Stomach (tissue), 4 donors: Measurements from ENCODE around the gene MMP19.

Source experiments
- CTCF ChIP-seq, 7 experiments: fragments of 450-650 bp in 4 of 7; fragments of 200-600 bp in 3 of 7; sonication (generic) in 3 of 7; IDR thresholded peaks; one replicate each; pipeline ENCODE4 v1.5.1; 2016 to 2019; ENCODE audit warnings: antibody characterized with exemption in 7 of 7, control low read depth in 2 of 7, mild to moderate bottlenecking in 1 of 7
- EP300 ChIP-seq: sonication (generic); formaldehyde crosslinking; IDR thresholded peaks from one replicate; pipeline ENCODE4 v1.6.1; 2017; ENCODE audit warnings: antibody characterized with exemption
- POLR2A ChIP-seq, 4 donors: fragments of 450-650 bp; IDR thresholded peaks; one replicate each; pipeline ENCODE4 v1.6.1; 2016; ENCODE audit warnings: antibody characterized with exemption in 4 of 4, control low read depth in 2 of 4, mild to moderate bottlenecking in 1 of 4, moderate library complexity in 1 of 4
- POLR2AphosphoS5 ChIP-seq, 3 donors: sonication (generic); formaldehyde crosslinking; IDR thresholded peaks; one replicate each; pipeline ENCODE4 v1.6.1; 2016; ENCODE audit warnings: antibody characterized with exemption in 3 of 3

GRCh38 chr12:55861396-55861795, 18.7 kb upstream of the MMP19 start:
- no peak for TF ChIP-seq EP300
- no peak for TF ChIP-seq CTCF (IDR thresholded peaks at IDR 0.05)
- TF ChIP-seq POLR2A (IDR thresholded peaks at IDR 0.05): no peak
- no peak for TF ChIP-seq POLR2AphosphoS5 (IDR thresholded peaks at IDR 0.05)
